Breast epithelium (tissue), 4 donors: Measurements from ENCODE around the gene ZNRD2. TPM values are rescaled to one million over a fixed set of nuclear protein-coding genes. Genes with fewer than 3 reads are reported as not detected.
A peak's percentile ranks its signal among the peaks of the same experiment; 100 is the strongest.

Experiments used
- DNase-seq, 2 donors: peaks; one replicate each; pipeline ENCODE4 v3.0.0-alpha.2; 2019; ENCODE audit warnings: low spot score in 2 of 2
- H3K27ac ChIP-seq, 2 donors: fragments of 200-600 bp; sonication (generic) in 1 of 2; one replicate each; pipeline ENCODE4 v1.5.1; 2016 to 2019; ENCODE audit warnings: mild to moderate bottlenecking in 1 of 2
- H3K27me3 ChIP-seq, 2 donors: fragments of 200-600 bp; sonication (generic) in 1 of 2; one replicate each; pipeline versions ENCODE4 v1.5.1 to v1.6.0; 2017 to 2019; ENCODE audit warnings: control low read depth in 1 of 2, mild to moderate bottlenecking in 1 of 2
- H3K36me3 ChIP-seq: fragments of 200-600 bp; one replicate; pipeline ENCODE4 v1.5.1; 2019
- H3K4me1 ChIP-seq, 2 donors: fragments of 200-600 bp; sonication (generic); one replicate each; pipeline ENCODE4 v1.5.1; 2016 to 2019; ENCODE audit warnings: control low read depth in 1 of 2
- H3K4me3 ChIP-seq, 3 donors: fragments of 200-600 bp; sonication (generic); 1 replicate in 2 of 3; 2 replicates in 1 of 3; pipeline ENCODE4 v1.5.1; 2016 to 2019; ENCODE audit warnings: mild to moderate bottlenecking in 3 of 3, moderate library complexity in 2 of 3
- H3K9me3 ChIP-seq, 2 donors: fragments of 200-600 bp; sonication (generic) in 1 of 2; one replicate each; pipeline ENCODE4 v1.5.1; 2016 to 2019; ENCODE audit warnings: control low read depth in 1 of 2
- POLR2A ChIP-seq: fragments of 450-650 bp; IDR thresholded peaks from one replicate; pipeline ENCODE4 v1.6.1; 2016; ENCODE audit warnings: antibody characterized with exemption, mild to moderate bottlenecking, moderate library complexity
- POLR2AphosphoS5 ChIP-seq, 3 donors: sonication (generic); formaldehyde crosslinking; IDR thresholded peaks; one replicate each; pipeline ENCODE4 v1.6.1; 2017; ENCODE audit warnings: antibody characterized with exemption in 3 of 3
- intact Hi-C: fragments of 100-400 bp; cut with DNase I; formaldehyde crosslinking; loops from one replicate; pipeline ENCODE4 v1.15.1; 2023; ENCODE audit warnings: low total_unique reads
- total RNA-seq, 3 donors: library from RNA; depleted of rRNA; stranded (reverse); fragments of >200 nt; gene quantifications; one replicate each; pipeline ENCODE4 v1.1.0, GENCODE V29; 2016
- TF ChIP-seq, protein P1 (sequence below), 3 donors: fragments of 450-650 bp; IDR thresholded peaks; one replicate each; pipeline ENCODE4 v1.5.1; 2016 to 2017; ENCODE audit warnings: antibody characterized with exemption in 3 of 3, mild to moderate bottlenecking in 3 of 3, moderate library complexity in 3 of 3

Gene ZNRD2
- total RNA-seq, 3 donors from 2014 or later = 48.9 to 60.0 (median 59.4) TPM

DNA sequence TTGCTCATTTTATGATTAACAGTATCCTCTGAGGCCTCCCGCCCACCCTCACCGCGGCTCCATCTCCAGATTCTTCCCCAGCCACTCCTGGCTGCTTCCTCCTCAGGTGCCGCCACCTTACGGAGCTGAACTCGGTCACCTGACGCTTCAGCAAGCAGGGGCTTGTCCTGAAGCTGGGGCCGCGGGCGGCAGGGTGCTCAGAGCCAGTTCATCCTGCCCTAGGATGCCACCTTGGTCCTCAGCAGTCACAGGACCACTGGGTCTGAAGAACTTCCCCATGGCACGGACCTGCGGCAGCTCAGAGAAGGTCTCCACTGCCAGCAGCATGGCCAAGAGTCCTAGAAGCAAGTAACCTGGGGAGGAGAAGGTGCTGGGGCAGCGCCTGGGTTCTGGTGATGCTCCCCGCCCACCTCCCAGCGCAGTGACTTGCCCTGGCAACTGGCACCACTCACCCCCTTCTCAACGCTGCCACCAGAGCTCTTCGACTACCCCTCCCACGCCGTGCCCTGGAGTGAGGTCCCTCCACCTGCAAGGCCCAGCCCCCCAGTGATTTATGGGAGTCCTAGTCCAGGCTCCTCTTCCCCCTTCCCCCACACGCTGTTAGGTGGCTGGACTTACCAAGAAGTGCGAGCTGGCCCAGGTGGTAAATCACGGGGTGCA lies 22.7 kb downstream of the ZNRD2 start:
- Histone ChIP-seq H3K36me3 (no peaks in the 10 kb centered on the region), H3K4me3 (peak overlapping the region in 1 of 3 donors; percentile 22), H3K27ac (peak overlapping the region in 1 of 2 donors; percentile 55), H3K9me3 (no peaks in the 10 kb centered on the region), H3K27me3 (no peaks in the 10 kb centered on the region), H3K4me1 (peaks cover 0 to 4% of the 10 kb centered on the region in 2 donors)
- DNase-seq = no peak
- intact Hi-C loops = no loop called here
- TF ChIP-seq, protein P1, sequence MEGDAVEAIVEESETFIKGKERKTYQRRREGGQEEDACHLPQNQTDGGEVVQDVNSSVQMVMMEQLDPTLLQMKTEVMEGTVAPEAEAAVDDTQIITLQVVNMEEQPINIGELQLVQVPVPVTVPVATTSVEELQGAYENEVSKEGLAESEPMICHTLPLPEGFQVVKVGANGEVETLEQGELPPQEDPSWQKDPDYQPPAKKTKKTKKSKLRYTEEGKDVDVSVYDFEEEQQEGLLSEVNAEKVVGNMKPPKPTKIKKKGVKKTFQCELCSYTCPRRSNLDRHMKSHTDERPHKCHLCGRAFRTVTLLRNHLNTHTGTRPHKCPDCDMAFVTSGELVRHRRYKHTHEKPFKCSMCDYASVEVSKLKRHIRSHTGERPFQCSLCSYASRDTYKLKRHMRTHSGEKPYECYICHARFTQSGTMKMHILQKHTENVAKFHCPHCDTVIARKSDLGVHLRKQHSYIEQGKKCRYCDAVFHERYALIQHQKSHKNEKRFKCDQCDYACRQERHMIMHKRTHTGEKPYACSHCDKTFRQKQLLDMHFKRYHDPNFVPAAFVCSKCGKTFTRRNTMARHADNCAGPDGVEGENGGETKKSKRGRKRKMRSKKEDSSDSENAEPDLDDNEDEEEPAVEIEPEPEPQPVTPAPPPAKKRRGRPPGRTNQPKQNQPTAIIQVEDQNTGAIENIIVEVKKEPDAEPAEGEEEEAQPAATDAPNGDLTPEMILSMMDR (IDR thresholded peaks at IDR 0.05) = no peak
- TF ChIP-seq POLR2AphosphoS5 (IDR thresholded peaks at IDR 0.05) (no peak), POLR2A (no peak)

DNA sequence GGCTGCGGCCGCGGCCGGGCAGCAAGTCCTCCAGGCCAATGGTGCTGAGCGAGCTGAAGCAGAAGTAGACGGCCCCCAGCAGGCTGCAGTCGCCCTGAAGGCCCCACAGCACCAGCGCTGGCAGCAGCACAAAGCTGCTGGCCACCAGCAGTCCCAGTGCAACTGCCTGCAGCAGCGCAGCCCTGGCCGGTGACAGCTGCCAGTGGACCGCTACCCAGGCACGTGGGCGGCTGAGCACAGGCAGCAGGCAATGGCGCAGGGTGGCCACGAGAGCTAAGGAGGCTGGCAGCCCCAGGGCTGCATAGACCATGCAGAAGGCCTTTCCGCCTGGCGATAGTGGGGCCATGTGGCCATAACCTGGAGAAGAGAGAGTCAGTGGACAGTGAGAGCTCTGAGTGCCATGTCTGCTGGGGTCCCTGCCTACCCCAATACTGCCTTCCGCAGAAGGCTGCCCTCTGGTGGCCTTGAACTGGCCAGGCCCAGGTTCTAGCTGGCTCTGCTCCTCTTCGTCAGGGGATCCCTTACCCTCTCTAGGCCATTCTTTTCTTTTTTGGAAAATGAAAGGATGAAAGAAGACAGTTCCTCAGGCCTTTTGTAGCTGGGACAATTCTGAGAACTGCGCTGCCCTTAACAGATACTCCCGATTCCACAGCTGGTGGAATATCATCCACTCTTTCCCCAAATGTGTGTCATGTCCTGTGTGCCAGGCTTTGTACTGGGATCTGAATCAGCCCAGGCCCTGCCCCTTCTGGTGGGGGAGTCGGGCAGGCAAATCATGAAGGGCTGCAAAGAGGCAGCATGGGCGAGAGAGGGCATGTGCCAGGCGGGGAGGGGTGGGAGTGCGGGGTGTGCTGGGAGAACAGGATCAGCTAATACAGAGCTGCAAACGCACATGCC lies 23.5 kb downstream of the ZNRD2 start:
- Histone ChIP-seq H3K4me3 (peak overlapping the region in 1 of 3 donors; percentile 17), H3K4me1 (peaks cover 0 to 4% of the 10 kb centered on the region in 2 donors), H3K27ac (peak overlapping the region in 1 of 2 donors; percentile 5), H3K27me3 (no peaks in the 10 kb centered on the region), H3K9me3 (no peaks in the 10 kb centered on the region), H3K36me3 (no peaks in the 10 kb centered on the region)
- TF ChIP-seq POLR2A = no peak
- TF ChIP-seq, protein P1 (IDR thresholded peaks at IDR 0.05) = peak; percentile 10 to 51 (median 36)
- no peak for TF ChIP-seq POLR2AphosphoS5 (IDR thresholded peaks at IDR 0.05)
- no peak for DNase-seq
- intact Hi-C loops = no loop called here

DNA sequence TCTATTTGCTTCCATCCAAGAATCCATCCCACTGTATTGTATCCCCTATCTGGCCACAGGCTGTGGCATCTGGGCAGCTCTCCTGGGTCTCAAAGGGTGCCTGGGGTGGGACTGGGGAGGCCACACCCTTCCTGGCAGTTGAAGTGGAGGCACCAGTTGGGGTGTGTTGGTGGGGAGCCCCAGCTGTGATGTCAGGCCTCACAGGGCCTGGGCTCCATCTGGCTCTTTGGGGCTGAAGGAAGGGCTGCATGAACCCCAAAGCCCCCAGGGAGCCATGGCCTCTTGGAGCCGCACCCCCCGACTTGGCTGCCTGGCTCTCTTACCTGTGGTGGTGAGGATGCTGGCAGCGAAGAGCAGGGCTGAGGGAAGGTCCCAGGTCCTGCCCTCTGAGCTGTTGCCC lies 24.9 kb downstream of the ZNRD2 start:
- Histone ChIP-seq H3K36me3 (no peaks in the 10 kb centered on the region), H3K27ac (peak overlapping the region in 1 of 2 donors; percentile 3), H3K4me1 (peaks cover 0 to 4% of the 10 kb centered on the region in 2 donors), H3K9me3 (no peaks in the 10 kb centered on the region), H3K27me3 (no peaks in the 10 kb centered on the region), H3K4me3 (no peak overlapping the region)
- intact Hi-C loops = no loop called here
- TF ChIP-seq, protein P1 (IDR thresholded peaks at IDR 0.05) = no peak
- TF ChIP-seq POLR2AphosphoS5 (IDR thresholded peaks at IDR 0.05) (no peak), POLR2A (no peak)
- DNase-seq = no peak

DNA sequence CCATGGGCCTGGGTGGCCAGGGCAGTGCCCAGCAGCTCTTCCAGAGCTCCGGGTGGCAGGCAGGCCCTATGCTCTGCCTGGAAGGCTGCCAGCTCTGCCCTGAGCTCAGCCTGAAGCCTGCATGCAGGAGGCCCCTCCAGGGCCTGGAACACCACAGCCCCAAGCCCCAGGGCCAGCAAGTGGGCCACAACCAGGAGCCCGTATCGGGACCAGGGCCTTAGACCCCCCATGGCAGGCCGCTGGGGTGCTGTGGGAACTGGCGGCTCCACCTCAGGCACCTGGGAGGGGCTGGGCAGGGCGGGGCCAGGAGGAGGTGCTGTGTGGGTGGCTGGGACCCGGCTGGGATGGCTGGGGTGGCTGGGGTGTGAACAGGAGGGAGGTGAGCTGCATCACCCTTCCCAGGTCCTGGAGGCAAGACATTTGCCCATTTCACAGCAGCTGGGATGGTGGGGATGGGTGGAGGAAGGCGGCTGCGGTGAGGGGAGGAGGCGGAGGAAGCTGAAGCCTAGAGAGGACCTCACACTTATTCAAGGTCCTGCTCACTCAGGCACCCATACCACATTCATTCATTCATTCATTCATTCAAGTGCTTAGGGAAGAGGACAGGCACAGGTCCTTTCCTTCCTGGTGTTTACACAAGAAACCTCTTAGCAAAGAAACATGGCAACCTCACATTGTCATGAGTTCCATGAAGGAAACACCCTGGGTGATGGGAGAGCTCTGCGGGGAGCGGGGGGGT lies 25.4 kb downstream of the ZNRD2 start, which contains the start of gene KCNK7:
Gene KCNK7, minus strand, starts transcription at position 258 of the 739 bp plus-strand sequence. Its CDS starts 28 bp downstream, at position 230.
- Histone ChIP-seq H3K9me3 (no peaks in the 10 kb centered on the region), H3K36me3 (no peaks in the 10 kb centered on the region), H3K4me3 (no peak within 1 kb of the TSS), H3K4me1 (peaks cover 0 to 4% of the 10 kb centered on the region in 2 donors), H3K27ac (peak within 1 kb of the TSS in 1 of 2 donors; percentile 3), H3K27me3 (no peaks in the 10 kb centered on the region)
- DNase-seq = no peak
- TF ChIP-seq, protein P1 (IDR thresholded peaks at IDR 0.05) = no peak
- TF ChIP-seq POLR2A = no peak
- TF ChIP-seq POLR2AphosphoS5 (IDR thresholded peaks at IDR 0.05) = no peak
- intact Hi-C loops = no loop called here
